GM19193 (cell line): ENCODE results near the gene HLF.

ENCODE experiments used
- POLR2A ChIP-seq: IDR thresholded peaks from 4 replicates; pipeline ENCODE4 v1.6.1; 2011; ENCODE audit not compliant: insufficient read depth, insufficient read length; ENCODE audit errors: extremely low read depth

The HLF gene

DNA sequence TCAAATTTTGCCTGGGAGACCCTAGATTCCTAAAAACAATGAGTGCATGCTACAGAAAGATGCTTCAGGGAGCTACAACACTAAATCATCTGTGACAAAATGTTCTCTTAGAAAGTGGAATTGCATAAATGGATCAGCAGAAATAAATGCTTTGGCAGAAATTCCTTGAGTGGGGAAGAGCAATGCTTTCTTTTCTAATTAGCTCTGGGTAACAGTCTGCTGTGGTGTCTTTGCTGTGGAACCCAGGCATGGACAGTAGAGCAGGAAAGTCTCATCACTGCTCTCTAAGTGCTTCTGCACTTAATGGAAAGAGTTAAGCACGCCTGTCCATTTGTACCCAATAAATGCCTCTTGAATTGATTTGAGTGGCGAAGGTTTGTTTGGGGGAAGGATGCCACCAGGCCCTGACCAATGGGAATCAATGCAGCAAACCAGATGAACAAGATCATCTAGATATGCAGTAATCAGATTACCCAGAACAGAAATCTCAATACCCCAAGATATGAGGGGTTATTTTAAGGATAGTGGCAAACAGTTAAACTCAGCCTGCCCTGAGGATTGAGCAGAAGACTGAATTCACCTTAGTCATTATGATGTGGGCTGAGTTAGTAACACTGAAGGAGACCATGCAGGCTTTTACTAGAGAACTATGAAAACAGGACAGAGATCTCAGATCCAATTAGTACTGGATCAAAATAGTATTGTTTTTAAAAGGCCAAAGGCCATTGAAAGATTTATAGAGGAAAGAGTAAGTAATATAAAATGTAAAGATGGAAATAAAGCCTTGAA, 13.6 kb downstream of the HLF start:
- no peak for TF ChIP-seq POLR2A

GRCh38 chr17:55279203-55279602, 14.4 kb downstream of the HLF start:
- TF ChIP-seq POLR2A = no peak

DNA sequence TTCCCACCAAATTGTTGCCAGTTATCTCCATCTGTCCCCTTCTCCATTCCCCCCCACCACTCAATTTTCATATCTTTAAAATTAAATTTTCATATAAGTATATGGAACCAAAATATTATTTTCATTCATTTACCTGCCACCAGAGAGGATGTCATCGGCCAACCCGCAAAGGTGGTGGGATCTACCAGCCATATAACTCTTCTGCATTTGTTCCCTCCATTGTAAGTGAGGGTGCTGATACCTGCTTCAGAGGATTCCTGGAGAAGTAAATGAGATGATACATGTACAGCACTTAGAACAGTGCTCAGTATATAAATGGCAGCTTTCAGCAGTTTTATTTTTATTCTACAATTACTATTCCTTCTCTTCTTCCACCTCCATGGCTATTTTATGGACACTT, 15.0 kb downstream of the HLF start:
- no peak for TF ChIP-seq POLR2A

GRCh38 chr17:55280212-55280611, 15.5 kb downstream of the HLF start:
- no peak for TF ChIP-seq POLR2A

DNA sequence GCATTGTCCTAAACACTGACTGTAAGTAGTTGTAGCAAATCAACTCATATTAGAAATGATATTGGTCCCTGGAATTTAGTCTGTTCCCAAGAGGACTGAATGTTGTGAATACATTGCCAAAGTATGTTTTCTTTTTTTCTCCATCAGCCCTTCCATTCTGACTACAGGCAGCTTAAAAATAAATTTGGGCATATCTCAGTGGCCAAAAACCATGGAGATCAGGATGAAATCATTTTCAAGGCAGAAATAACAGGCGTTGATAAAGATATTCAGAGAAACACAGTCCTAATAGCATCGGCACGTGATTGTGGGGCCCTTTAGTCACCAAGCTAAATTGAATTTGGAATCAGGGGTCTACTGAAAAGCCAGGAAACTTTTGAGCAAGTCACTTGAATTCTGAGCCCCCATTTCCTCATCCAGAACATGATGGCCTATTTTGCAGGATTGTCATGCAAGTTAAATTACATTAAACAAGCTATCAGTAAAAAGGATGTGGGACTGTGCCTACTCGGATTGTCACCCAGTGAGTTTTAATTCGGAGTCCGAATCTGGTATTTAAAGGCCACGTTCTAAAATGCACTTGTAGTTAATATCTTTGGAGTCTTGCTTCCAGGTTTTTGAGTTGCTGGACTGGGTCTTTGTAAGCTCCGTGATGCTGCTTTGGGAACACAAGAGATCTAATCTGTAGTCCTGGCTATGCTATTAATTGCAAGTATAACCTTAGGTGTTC, 17.1 kb downstream of the HLF start:
- no peak for TF ChIP-seq POLR2A

GRCh38 chr17:55282379-55282702, 17.6 kb downstream of the HLF start:
- TF ChIP-seq POLR2A = no peak

DNA sequence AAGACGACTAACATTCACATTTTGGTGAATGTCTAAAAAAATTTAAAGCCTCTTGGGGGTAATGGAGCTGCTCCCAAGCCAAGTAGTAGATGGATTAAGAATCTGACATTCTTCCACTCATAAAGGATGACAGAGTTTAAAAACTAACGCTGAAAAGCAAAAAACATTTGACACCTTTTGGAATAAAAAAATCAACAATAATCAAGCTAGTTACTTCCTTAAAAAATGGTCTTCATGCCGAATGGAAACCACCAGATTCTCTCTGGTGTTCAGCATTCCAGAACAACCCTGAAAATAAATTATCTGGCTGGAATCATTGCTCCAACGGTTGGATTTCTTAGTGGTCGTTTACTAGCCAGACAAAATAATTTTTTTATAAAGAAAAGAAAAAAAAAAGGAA, 18.0 kb downstream of the HLF start:
- no peak for TF ChIP-seq POLR2A

GRCh38 chr17:55283256-55283965, 18.7 kb downstream of the HLF start:
- TF ChIP-seq POLR2A = no peak

DNA sequence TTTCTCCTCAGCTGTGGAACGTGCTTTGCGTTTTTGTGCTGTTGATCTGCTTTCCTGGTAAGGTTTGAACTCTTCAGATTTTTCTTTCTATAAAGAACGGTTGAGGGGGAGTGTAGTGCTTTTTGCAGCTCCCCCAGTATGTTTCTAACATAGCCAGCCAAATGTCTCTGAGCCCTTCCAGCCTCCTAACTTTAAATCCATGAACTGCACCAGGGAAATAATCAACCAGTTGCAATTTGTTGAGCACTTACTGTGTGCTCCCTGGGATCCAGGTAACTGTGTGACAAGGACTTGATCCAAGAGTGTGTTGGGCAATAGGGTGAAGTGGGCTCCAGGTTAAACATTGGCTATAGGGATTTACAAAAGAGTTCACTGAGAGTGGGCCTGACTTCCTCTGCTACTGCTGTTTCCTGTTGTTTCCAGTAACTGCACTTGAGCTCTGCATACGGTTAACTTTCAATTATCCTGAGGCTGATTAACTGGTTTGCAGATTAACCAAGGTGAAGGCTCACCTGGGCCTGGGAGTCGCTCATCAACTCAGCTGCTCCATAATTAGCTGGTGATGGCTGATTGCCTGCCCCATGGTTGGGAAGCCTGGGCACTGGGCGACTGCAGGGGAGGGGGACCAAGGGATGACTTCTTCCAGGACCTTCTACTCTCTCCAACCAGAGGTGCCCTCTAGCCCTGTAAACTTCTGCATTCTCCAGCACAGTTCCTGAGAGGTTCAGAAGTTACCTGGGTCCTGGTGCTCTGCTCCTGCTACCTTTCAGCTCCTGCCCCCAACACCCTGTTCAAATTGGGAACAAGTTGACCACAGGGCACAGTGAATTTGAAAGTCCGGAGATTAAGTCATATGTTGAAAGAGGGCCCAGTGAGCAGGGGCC, 19.5 kb downstream of the HLF start:
- no peak for TF ChIP-seq POLR2A

- no peak for TF ChIP-seq POLR2A
Observed at GRCh38 chr17:55284944-55285339, 20.2 kb downstream of the HLF start.

DNA sequence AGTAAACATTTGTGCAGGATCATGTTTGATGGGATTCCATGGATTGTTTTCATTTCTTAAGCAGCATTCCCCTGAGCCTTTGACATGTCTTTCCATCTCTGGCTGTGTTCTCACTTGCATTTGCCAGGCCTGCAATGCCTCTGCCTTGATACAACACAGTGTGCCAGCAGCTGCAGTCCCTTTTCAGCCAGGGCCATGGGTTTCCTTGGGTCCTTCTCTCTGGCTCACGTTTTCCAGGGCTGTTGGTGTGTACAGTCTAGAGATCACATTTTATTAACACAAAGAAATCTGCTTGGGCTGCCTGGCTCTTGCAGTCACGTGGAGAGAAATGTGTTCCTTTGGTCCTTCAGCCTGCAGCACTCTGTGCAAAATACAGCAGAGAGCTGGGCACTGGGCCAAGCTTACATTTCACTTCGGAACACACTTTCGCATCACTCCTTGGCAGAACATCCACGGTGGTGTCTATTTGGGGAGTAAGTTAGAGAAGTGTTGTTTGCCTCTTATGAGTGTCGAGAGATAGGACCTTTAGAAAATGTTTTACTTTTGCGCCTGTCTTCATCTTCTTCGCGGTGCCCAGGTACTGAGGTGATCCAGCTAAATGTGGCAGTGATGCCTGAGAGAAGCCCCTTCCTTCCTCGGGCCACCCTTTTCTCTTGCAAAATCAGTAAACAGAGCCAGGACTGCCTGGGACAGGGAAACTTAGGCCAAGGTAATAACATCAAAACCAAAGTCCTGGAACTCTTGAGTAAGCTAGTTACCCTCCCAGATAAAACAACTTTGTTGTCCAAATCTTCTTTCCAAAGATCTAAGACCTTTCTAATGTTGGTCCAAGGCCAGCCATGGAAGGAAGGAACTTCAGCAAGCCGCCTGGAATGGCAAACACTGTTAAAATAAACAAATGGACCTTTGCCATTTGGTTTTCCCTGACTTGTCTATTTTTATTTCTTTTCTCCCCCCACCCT, 20.9 kb downstream of the HLF start:
- no peak for TF ChIP-seq POLR2A

DNA sequence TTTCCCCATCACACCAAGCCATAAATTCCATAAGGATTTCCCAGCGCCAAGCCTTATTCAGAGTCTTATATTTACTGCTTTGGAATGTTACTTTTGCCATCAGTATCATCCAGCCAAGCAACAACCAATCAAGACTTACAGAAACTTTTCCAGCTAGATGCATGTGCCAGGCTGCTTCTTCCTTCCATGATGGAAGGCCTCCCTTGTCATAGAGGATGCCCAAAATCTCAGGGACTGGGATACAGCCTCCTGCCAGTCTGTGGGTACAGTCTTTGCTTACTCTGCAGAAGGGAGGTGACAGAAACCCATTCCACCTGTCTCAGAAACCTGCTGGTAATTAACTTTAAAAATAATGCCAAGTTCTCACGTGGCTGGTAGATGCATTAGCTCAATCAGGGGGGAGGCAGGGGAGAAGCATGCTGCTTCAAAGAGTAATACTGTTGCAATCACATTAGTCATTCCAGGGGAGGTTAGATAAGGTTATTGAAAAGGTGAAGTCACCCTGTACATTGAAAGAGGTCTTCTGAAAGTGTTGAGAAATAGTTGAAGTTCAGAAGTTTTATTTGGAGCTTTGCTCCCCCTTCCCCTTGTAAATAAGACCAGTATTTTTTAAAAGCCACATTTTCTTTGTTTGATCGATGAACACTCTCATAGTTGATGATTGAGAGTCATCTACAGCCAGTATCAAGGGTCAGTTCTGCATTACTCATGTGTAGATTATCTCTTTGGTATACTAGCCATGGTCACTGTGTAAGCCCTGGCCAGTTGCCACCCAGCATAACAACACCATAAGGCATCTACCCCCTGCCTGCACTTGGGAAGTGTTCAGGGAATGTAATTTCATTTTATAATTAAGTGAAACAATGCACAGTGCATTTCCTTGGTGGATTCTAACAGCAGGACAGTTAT, 22.2 kb downstream of the HLF start:
- TF ChIP-seq POLR2A = no peak
